Myocyte (in vitro differentiated cells): ENCODE results near the gene HIC1. TPM values are rescaled to one million over a fixed set of nuclear protein-coding genes. Genes with fewer than 3 reads are reported as not detected.

Experiments
- DNase-seq: peaks from one replicate; pipeline ENCODE4 v3.0.0-alpha.2; 2012; ENCODE audit warnings: low read depth
- total RNA-seq: library from RNA; depleted of rRNA; stranded (reverse); fragments of >200 nt; gene quantifications from 2 replicates; pipeline ENCODE4 v1.2.3, GENCODE V29; 2014

HIC1 gene
- total RNA-seq, 1 donor from 2014 or later, result 2.9 TPM

GRCh38 chr17:2059547-2060384 lies 4.9 kb downstream of the HIC1 start:
- DNase-seq, result no peak

GRCh38 chr17:2060385-2060658 lies 5.4 kb downstream of the HIC1 start:
- DNase-seq, result no peak

- no peak for DNase-seq
Measured at GRCh38 chr17:2060681-2061440, 6.0 kb downstream of the HIC1 start.

- no peak for DNase-seq
Measured at GRCh38 chr17:2061441-2061958, 6.6 kb downstream of the HIC1 start.

- DNase-seq, result no peak
Measured at GRCh38 chr17:2062571-2063183, 7.8 kb downstream of the HIC1 start.

GRCh38 chr17:2063261-2064146 lies 8.6 kb downstream of the HIC1 start:
- DNase-seq, result no peak

GRCh38 chr17:2064147-2064489 lies 9.2 kb downstream of the HIC1 start:
- no peak for DNase-seq

- no peak for DNase-seq
Measured at GRCh38 chr17:2064520-2064971, 9.6 kb downstream of the HIC1 start.

- no peak for DNase-seq
Measured at GRCh38 chr17:2064980-2065785, 10.3 kb downstream of the HIC1 start.

- no peak for DNase-seq
Measured at GRCh38 chr17:2065949-2066400, 11.1 kb downstream of the HIC1 start.

- DNase-seq, result no peak
Measured at GRCh38 chr17:2067048-2067561, 12.2 kb downstream of the HIC1 start.

- DNase-seq, result no peak
Measured at GRCh38 chr17:2067608-2068024, 12.7 kb downstream of the HIC1 start.

- DNase-seq, result peak; percentile 70
Measured at GRCh38 chr17:2068031-2068518, 13.2 kb downstream of the HIC1 start.

- DNase-seq, result no peak
Measured at GRCh38 chr17:2068519-2069051, 13.7 kb downstream of the HIC1 start.

- no peak for DNase-seq
Measured at GRCh38 chr17:2070241-2071023, 15.5 kb downstream of the HIC1 start.

GRCh38 chr17:2071024-2071385 lies 16.1 kb downstream of the HIC1 start:
- DNase-seq, result no peak

- DNase-seq, result peak; percentile 68
Measured at GRCh38 chr17:2071455-2072281, 16.8 kb downstream of the HIC1 start.

GRCh38 chr17:2074919-2075318 lies 20.0 kb downstream of the HIC1 start:
- DNase-seq, result no peak
